ENCODE data around the gene GIPC2. TPM values are rescaled to one million over a fixed set of nuclear protein-coding genes. Genes with fewer than 3 reads are reported as not detected.

The GIPC2 gene
- polyA plus RNA-seq, 3 donors = not detected

DNA sequence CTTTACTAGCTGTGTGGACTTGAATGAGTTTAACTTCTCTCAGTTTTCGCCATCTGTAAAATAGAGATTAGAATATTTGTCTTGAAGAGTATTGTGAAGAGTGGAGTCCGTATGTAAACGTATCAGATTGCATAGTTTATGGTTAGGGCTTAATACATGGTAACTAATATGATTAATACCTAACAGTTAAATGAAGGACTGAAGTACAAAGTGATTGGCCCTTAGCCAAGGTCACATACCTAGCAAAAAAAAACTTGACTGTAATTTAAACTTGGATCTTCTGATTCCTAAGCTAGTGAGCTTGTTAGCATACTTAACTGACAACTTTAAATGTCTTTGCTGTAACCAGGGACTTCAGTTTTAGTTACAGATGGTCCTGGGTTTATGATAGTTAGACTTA lies 1.9 kb downstream of the GIPC2 start:
- Histone ChIP-seq H4K20me1 (ENCODE audit: insufficient read depth, low read length) (no peaks in the 10 kb centered on the region), H3K27ac (ENCODE audit: low read depth in 1 of 2, low read length in 2 of 2) (no peak overlapping the region), H3K79me2 (ENCODE audit: insufficient read depth, low read length) (no peaks in the 10 kb centered on the region), H2AFZ (ENCODE audit: insufficient read depth, low read depth, low read length, poor library complexity, severe bottlenecking) (no peak overlapping the region), H3K27me3 (ENCODE audit: control insufficient read depth in 2 of 2, insufficient read depth in 2 of 2, low read length in 2 of 2) (peaks cover 44 to 47% of the 10 kb centered on the region in 2 donors), H3K4me2 (replicated peaks; ENCODE audit: extremely low read depth, low read length, poor library complexity, severe bottlenecking) (no peak overlapping the region), H3K9me3 (replicated peaks in 1 of 2; ENCODE audit: control insufficient read depth in 1 of 2, insufficient read depth in 1 of 2, low read length in 2 of 2) (no peaks in the 10 kb centered on the region), H3K4me3 (replicated peaks in 1 of 3; ENCODE audit: low read depth in 2 of 3, low read length in 3 of 3) (no peak overlapping the region), H3K36me3 (replicated peaks in 1 of 2; ENCODE audit: control insufficient read depth in 1 of 2, insufficient read depth in 2 of 2, low read length in 2 of 2) (no peaks in the 10 kb centered on the region), H3K4me1 (ENCODE audit: control insufficient read depth in 1 of 2, insufficient read depth in 2 of 2, low read length in 2 of 2) (peaks cover 9 to 16% of the 10 kb centered on the region in 2 donors), H3K9ac (ENCODE audit: insufficient read depth, low read length, poor library complexity, severe bottlenecking) (no peak overlapping the region)
- peaks cover 21% of the 10 kb centered on the region for H3K4me1 Mint-ChIP-seq
- H3K27me3 Mint-ChIP-seq (ENCODE audit: low read depth in 3 of 3) = peaks cover 36 to 56% (median 47%) of the 10 kb centered on the region in 3 donors
- no peak overlapping the region for H3K27ac Mint-ChIP-seq
- DNase-seq = no peak
- peak overlapping the region in 1 of 2 donors; percentile 53 for H3K4me3 Mint-ChIP-seq
- intact Hi-C loops (cut with micrococcal nuclease) = no loop called here
- no CpG with 5 or more reads among the region's 3 CpGs for WGBS (ENCODE audit: insufficient coverage)
- TF ChIP-seq CTCF (IDR thresholded peaks at IDR 0.05) = no peak
- H3K9me3 Mint-ChIP-seq = peaks cover 0 to 13% (median 3%) of the 10 kb centered on the region in 7 donors
- H3K36me3 Mint-ChIP-seq = peaks cover 3% of the 10 kb centered on the region in 2 donors

GRCh38 chr1:78048446-78048845 lies 2.7 kb downstream of the GIPC2 start:
- Histone ChIP-seq H3K9ac (ENCODE audit: insufficient read depth, low read length, poor library complexity, severe bottlenecking) (no peak overlapping the region), H3K4me1 (ENCODE audit: control insufficient read depth in 1 of 2, insufficient read depth in 2 of 2, low read length in 2 of 2) (peaks cover 9 to 16% of the 10 kb centered on the region in 2 donors), H3K27ac (ENCODE audit: low read depth in 1 of 2, low read length in 2 of 2) (no peak overlapping the region), H3K4me3 (replicated peaks in 1 of 3; ENCODE audit: low read depth in 2 of 3, low read length in 3 of 3) (no peak overlapping the region), H4K20me1 (ENCODE audit: insufficient read depth, low read length) (no peaks in the 10 kb centered on the region), H3K79me2 (ENCODE audit: insufficient read depth, low read length) (no peaks in the 10 kb centered on the region), H3K4me2 (replicated peaks; ENCODE audit: extremely low read depth, low read length, poor library complexity, severe bottlenecking) (no peak overlapping the region), H2AFZ (ENCODE audit: insufficient read depth, low read depth, low read length, poor library complexity, severe bottlenecking) (no peak overlapping the region), H3K9me3 (replicated peaks in 1 of 2; ENCODE audit: control insufficient read depth in 1 of 2, insufficient read depth in 1 of 2, low read length in 2 of 2) (no peaks in the 10 kb centered on the region), H3K27me3 (ENCODE audit: control insufficient read depth in 2 of 2, insufficient read depth in 2 of 2, low read length in 2 of 2) (peaks cover 42 to 44% of the 10 kb centered on the region in 2 donors), H3K36me3 (replicated peaks in 1 of 2; ENCODE audit: control insufficient read depth in 1 of 2, insufficient read depth in 2 of 2, low read length in 2 of 2) (no peaks in the 10 kb centered on the region)
- no CpG with 5 or more reads among the region's 3 CpGs for WGBS (ENCODE audit: insufficient coverage)
- no peak for TF ChIP-seq CTCF (IDR thresholded peaks at IDR 0.05)
- no peak for DNase-seq
- Mint-ChIP-seq H3K36me3 (peaks cover 3% of the 10 kb centered on the region in 2 donors), H3K9me3 (peaks cover 0 to 13% (median 3%) of the 10 kb centered on the region in 7 donors), H3K4me3 (no peak overlapping the region), H3K27me3 (ENCODE audit: low read depth in 3 of 3) (peaks cover 35 to 53% (median 43%) of the 10 kb centered on the region in 3 donors), H3K27ac (no peak overlapping the region), H3K4me1 (peaks cover 22% of the 10 kb centered on the region)
- intact Hi-C loops (cut with micrococcal nuclease) = no loop called here
